GM12865 (cell line): ENCODE data around the gene FBXW10.
"Not testable (repeated sequence)": the region's sequence is repeated elsewhere in the genome, so short reads cannot be mapped to it uniquely, and the experiment has no call there.

Experiments used
- DNase-seq: peaks from one replicate; pipeline ENCODE4 v3.0.0; 2010; ENCODE audit warnings: low read depth
- H3K4me3 ChIP-seq: 2 replicates; pipeline ENCODE4 v1.5.1; 2011; ENCODE audit warnings: mild to moderate bottlenecking, low read depth, low read length, control low read depth
- TF ChIP-seq, protein P1 (sequence below): IDR thresholded peaks from 2 replicates; pipeline ENCODE4 v1.5.1; 2011; ENCODE audit warnings: low read length, control low read depth, low read depth, inconsistent platforms; ENCODE audit not compliant: insufficient read depth; ENCODE audit errors: missing control alignments

FBXW10 gene

DNA sequence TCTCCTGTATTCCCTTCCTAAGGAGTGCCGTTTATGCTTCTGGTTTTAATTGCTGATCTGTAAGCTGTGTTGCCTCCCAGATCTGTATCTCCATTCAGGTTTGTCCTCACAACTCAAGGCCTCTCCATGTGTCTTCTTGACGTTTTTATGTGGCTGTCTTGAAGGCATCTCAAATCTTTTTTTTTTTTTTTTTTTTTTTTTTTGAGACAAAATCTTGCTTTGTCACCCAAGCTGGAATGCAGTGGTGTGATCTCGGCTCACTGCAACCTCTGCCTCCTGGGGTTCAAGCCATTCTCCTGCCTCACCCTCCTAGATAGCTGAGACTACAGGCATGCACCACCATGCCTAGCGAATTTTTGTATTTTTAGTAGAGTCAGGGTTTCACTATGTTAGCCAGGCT, 51.0 kb downstream of the FBXW10 start:
- DNase-seq, H3K4me3 ChIP-seq: not testable (repeated sequence)

DNA sequence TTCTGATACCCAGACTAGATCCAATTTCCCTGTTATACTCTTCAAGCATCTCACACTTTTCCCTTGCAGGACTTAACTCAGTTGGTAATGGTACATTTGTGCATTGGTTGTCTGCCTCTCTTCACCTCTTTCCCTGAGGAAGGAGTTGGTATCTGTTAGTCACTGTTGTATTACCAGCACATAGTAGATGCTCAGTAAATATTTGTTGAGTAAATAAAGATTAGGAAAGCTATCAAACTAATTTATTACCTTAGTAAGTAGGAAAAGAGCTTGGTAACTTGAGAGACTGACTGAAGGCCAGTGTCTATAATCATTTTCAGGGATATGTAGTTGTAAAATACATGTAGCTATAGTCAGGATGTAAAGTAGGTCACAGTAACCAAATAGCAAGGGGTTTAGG, 53.0 kb downstream of the FBXW10 start:
- H3K4me3 ChIP-seq, DNase-seq: not testable (repeated sequence)

DNA sequence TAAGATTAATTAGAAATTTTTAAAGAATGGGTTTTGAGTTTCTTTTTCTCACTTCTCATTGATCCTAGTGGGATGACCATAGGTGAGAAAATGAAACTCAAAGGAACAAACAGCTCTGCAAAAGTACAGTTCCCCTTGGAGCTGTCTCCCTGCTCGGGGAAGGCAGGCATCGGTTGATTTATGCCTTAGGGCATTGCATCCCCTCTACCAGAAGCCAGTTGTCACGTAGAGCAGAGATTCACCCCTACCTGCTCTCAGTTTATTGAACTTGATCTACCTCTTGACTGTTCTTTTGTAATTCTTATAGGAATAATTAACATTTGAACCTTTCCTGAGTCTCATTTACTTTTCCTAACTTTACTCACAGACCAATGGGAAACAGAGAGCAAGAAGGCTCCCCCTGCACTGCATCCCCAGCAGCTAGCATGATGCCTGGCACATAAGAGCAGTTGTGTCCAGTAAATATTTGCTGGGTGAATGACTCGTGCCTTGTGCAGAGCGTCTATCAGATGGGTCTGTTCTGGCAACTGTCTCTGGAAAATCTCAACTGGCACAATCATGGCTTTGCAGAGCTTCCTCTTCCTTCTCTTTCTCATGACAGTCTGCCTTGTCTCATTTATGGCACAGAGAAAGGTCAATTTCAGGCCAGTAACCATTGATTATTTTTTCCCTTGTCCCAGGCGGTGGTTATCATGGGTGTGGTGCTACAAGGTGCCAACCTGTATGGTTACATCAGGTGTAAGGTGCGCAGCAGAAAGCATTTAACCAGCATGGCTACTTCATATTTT, 59.8 kb downstream of the FBXW10 start:
- not testable (repeated sequence) for H3K4me3 ChIP-seq, DNase-seq

DNA sequence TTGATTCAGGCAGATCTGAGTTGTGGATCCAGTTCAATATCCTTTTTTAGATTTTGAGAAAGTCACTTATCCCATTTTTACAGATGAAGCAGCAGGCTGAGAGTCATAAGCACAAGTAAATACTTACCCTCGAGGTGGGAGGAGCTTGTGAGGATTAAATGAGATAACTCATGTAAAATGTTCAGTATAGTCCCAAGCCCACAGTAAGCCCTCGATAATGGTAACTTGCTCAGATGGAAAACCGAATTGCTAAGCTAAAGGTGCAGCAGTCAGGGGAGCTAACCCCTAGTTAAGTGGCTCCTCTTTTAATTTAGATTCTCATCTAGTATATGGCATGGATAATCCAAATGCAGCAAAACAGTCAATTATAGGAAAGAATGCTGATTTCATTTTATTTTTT, 72.1 kb downstream of the FBXW10 start:
- not testable (repeated sequence) for H3K4me3 ChIP-seq, DNase-seq

DNA sequence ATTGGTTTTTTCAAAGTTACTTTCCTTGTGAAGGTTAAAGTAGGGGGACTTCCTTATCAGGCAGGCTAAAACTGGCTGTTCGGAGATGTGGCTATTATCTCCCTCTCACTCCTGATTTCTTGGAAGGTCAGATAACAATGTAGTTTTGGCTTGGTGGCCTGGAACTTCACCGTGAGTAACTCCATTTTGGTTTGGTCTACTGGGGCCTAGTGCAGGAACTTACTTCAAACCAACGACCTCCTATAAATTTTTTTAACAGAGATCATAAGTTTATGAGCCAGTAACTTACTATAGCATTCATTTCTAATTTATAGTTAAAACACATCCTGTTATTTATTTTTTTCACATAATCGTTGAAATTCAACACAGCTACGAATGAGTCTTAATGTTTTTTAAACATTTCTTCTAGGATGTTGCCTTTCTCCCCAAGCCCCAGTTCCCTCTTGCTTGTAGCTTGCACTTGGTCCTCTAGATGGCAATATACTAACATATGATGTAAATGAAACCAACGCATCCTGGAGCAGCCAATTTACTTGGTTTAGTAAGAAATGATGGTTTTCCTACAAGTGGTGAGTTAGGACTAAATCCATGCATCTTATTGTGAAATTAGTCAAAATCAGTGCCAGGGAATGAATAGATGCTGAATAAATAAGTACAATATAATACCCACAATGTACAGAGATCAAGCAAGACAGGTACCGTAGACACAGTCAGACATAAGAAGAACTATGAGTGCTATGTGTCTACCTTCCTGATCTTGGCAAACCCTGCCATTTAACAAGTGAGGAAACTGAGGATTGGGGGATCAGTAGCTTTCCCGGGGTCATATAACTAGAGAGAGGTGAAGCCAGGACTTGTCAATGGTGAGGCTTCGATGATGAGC, 72.9 kb downstream of the FBXW10 start:
- not testable (repeated sequence) for H3K4me3 ChIP-seq
- DNase-seq: peak; percentile 80
- TF ChIP-seq, protein P1, sequence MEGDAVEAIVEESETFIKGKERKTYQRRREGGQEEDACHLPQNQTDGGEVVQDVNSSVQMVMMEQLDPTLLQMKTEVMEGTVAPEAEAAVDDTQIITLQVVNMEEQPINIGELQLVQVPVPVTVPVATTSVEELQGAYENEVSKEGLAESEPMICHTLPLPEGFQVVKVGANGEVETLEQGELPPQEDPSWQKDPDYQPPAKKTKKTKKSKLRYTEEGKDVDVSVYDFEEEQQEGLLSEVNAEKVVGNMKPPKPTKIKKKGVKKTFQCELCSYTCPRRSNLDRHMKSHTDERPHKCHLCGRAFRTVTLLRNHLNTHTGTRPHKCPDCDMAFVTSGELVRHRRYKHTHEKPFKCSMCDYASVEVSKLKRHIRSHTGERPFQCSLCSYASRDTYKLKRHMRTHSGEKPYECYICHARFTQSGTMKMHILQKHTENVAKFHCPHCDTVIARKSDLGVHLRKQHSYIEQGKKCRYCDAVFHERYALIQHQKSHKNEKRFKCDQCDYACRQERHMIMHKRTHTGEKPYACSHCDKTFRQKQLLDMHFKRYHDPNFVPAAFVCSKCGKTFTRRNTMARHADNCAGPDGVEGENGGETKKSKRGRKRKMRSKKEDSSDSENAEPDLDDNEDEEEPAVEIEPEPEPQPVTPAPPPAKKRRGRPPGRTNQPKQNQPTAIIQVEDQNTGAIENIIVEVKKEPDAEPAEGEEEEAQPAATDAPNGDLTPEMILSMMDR: peak; percentile 51

DNA sequence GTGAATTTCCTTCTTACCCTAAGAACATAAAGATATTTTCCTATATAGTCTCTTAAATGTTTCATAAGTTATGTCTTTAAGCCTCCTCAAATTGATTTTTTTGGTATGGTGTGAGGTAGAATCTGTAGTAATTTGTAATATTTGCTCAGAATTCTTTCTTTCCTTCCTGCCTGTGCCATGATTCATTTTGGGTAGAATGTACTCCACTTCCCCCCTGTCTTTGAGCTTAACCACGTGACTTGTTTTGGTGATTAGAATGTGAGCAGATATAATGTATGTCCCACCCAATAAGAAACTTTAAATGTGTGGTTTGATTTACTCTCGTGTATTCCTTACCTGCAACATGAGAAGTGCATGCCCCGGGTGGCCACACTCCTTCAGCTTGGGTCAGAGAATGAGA, 77.6 kb downstream of the FBXW10 start:
- H3K4me3 ChIP-seq, DNase-seq: not testable (repeated sequence)

DNA sequence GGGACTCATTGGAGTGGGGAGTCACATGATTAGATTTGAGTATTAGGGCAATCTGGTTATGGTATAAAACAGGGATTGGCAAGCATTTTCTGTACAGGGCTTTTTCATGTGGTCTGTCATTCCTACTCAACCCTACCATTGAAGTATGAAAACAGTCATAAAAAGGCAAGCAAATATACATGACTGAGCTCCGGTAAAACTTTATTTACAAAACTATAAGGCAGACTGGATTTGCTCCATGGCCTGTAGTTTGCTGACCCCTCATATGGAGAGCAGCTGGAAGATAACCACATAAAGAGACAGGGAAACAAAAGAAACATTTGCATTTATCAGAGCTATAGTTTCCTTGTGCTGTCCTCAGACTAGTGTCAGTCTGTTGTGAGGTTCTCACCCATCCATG, 83.8 kb downstream of the FBXW10 start:
- DNase-seq, H3K4me3 ChIP-seq: not testable (repeated sequence)
